Kidney epithelial cell (primary cell): Measurements from ENCODE around the gene MRRF. TPM values are rescaled to one million over a fixed set of nuclear protein-coding genes. Genes with fewer than 3 reads are reported as not detected.

Source experiments
- DNase-seq: peaks from one replicate; pipeline ENCODE4 v3.0.0-alpha.2; 2010; ENCODE audit warnings: low read depth
- H3K27me3 ChIP-seq: 2 replicates; pipeline ENCODE4 v1.6.0; 2011; ENCODE audit warnings: low read length; ENCODE audit not compliant: control insufficient read depth, insufficient read depth
- H3K36me3 ChIP-seq: 2 replicates; pipeline ENCODE4 v1.5.1; 2011; ENCODE audit warnings: low read length; ENCODE audit not compliant: control insufficient read depth, insufficient read depth
- H3K4me3 ChIP-seq: 2 replicates; pipeline ENCODE4 v1.5.1; 2011; ENCODE audit warnings: low read depth, mild to moderate bottlenecking, control low read depth, low read length
- total RNA-seq: library from RNA; depleted of rRNA; stranded (reverse); fragments of >200 nt; gene quantifications from 2 replicates; pipeline ENCODE4 v1.2.3, GENCODE V29; 2015
- TF ChIP-seq, protein P1 (sequence below): IDR thresholded peaks from 2 replicates; pipeline ENCODE4 v1.5.1; 2011; ENCODE audit warnings: mild to moderate bottlenecking, moderate library complexity, low read length, control low read depth, inconsistent platforms; ENCODE audit not compliant: insufficient read depth, poor library complexity, severe bottlenecking

The MRRF gene
- total RNA-seq, 1 donor from 2014 or later = 46.2 TPM

DNA sequence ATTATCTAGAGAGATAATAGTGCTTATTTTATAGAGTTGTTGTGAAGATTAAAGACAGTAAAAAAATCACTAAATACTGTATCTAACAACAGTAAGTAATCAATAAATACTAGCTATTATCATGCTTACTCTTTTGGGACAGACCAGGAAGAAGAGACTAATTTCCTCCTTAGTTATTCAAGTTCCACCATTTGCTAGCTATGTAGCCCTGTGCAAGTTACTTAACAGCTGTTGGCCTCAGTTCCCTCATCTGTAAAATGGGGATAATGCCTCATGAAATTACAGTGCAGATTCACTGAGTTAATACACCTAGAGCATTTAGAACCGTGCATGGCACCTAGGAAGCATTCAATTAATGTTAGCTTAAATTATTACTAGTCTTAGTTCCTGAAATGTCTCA lies 2.6 kb upstream of the MRRF start:
- Histone ChIP-seq H3K27me3 (no peaks in the 10 kb centered on the region), H3K36me3 (no peaks in the 10 kb centered on the region), H3K4me3 (no peak overlapping the region)
- DNase-seq = no peak
- TF ChIP-seq, protein P1, sequence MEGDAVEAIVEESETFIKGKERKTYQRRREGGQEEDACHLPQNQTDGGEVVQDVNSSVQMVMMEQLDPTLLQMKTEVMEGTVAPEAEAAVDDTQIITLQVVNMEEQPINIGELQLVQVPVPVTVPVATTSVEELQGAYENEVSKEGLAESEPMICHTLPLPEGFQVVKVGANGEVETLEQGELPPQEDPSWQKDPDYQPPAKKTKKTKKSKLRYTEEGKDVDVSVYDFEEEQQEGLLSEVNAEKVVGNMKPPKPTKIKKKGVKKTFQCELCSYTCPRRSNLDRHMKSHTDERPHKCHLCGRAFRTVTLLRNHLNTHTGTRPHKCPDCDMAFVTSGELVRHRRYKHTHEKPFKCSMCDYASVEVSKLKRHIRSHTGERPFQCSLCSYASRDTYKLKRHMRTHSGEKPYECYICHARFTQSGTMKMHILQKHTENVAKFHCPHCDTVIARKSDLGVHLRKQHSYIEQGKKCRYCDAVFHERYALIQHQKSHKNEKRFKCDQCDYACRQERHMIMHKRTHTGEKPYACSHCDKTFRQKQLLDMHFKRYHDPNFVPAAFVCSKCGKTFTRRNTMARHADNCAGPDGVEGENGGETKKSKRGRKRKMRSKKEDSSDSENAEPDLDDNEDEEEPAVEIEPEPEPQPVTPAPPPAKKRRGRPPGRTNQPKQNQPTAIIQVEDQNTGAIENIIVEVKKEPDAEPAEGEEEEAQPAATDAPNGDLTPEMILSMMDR = no peak

DNA sequence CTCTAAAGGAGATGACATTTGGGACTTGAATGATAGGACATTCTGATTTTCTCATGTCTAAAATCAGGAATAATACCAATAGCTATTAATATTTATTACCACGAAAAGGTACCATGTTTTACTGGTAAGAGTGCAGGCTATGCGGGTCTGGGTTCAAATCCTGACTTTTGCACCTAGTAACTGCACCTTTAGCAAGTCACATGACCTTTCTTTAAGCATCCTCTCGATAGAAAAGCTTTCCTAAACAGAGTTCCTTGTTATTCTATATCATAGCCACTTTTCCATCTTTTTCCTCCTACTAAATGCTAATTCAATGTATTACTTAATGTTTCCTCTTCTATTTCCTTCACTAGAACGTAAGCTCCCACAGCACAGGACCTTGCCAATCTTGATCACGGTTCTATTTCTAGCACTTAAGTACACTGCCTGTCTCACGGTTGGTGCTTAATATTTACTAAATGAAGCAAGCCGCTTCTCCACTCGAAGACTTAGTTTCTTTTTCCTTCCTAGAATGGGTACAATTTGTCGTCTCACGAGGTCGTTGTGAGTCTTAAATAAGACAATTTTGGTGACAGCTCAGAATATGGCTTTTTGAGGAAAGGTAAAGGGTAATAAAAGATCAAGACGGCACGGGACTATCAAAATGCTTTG lies 858 bp upstream of the MRRF start:
- H3K27me3 ChIP-seq = no peaks in the 10 kb centered on the region
- TF ChIP-seq, protein P1 = no peak
- peak overlapping the region; percentile 85 for H3K4me3 ChIP-seq
- DNase-seq = no peak
- H3K36me3 ChIP-seq = no peaks in the 10 kb centered on the region

DNA sequence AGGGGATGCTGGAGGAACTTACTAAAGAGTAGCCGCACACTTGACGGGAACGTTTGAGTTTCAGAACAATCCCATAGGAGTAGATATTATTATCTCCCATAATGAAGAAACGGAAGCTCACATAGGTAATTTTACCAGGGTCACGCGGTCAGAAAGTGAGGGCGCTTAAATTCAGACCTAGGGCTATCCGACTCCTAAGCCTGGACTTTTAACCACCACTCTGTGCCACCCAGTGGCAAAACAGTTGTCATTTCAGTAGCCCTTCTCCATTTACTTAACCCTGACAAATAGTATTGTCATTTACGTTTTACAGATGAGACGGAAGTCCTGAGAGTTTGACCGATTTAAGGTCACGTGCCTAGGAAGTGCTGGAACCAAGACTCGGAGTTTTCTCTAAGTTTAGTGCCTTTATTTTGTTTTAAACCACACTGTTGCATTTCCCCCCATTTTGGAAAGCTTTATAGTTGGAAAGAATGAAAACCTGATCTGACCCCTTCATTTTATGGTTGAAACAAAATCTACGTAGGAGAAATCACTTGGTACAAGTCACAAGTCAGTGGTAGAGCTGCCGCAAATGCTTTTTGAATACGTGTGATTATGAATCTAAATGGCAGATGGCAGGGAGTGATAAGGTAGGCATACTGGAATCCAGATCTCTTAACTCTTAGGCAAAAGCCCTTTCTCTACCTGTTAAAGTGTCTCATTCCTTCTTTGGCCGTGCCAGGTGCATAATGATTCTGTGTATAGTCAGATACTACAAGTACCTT lies 650 bp downstream of the MRRF start:
- TF ChIP-seq, protein P1 = no peak
- peak; percentile 7 for DNase-seq

GRCh38 chr9:122268041-122268814 lies 3.5 kb downstream of the MRRF start:
- TF ChIP-seq, protein P1 = no peak
- DNase-seq = no peak
- Histone ChIP-seq H3K36me3 (no peaks in the 10 kb centered on the region), H3K27me3 (no peaks in the 10 kb centered on the region), H3K4me3 (no peak overlapping the region)

More for the DNA sequence above, 650 bp downstream of the MRRF start:
- Histone ChIP-seq H3K4me3 (peak overlapping the region; percentile 85), H3K36me3 (no peaks in the 10 kb centered on the region), H3K27me3 (no peaks in the 10 kb centered on the region)

DNA sequence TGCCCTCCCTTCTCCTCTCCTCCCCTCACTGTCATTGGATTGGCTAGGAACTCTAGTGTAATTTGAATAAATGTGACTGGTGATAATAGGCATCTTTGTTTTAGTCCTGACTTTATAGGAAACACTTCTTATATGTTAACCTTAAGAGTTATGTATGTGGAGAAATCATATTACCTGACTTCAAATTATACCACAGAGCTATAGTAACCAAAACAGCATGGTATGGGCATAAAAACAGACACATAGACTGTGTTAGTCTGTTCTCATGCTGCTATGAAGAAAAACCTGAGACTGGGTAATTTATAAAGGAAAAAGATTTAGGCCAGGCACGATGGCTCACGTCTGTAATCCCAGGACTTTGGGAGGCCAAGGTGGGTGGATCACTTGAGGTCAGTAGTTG lies 9.4 kb downstream of the MRRF start:
- no peak for DNase-seq
- TF ChIP-seq, protein P1 = no peak
- Histone ChIP-seq H3K4me3 (no peak overlapping the region), H3K36me3 (no peaks in the 10 kb centered on the region), H3K27me3 (no peaks in the 10 kb centered on the region)
